HEK293T (cell line): Measurements from ENCODE around the gene IFFO2.
A peak's percentile ranks its signal among the peaks of the same experiment; 100 is the strongest.

Experiments
- CTCF ChIA-PET: fragments of 350-600 bp; formaldehyde crosslinking; extraction: SDS; loops from one replicate; lab custom pipeline; 2021; ENCODE audit warnings: antibody characterized with exemption, inconsistent platforms; lab: Yijun Ruan, JAX
- POLR2A ChIA-PET: fragments of 350-600 bp; formaldehyde crosslinking; extraction: SDS; loops from one replicate; lab custom pipeline; 2020; ENCODE audit warnings: antibody characterized with exemption, inconsistent platforms; lab: Yijun Ruan, JAX
- DNase-seq: peaks from one replicate; pipeline ENCODE4 v3.0.0; 2012; ENCODE audit warnings: mixed read lengths; ENCODE audit errors: extremely low spot score
- ARNT ChIP-seq: fragments of 450-650 bp; IDR thresholded peaks from 2 replicates; pipeline ENCODE4 v1.6.1; 2017; ENCODE audit warnings: mild to moderate bottlenecking
- BHLHE40 ChIP-seq: fragments of 450-650 bp; IDR thresholded peaks from 2 replicates; pipeline ENCODE4 v1.6.1; 2016; ENCODE audit warnings: mild to moderate bottlenecking, moderate library complexity, borderline replicate concordance
- CTBP1 ChIP-seq: fragments of 450-650 bp; IDR thresholded peaks from 2 replicates; pipeline ENCODE4 v1.6.1; 2016; ENCODE audit warnings: borderline replicate concordance
- ELF4 ChIP-seq: fragments of 450-650 bp; IDR thresholded peaks from 2 replicates; pipeline ENCODE4 v1.6.1; 2017; ENCODE audit warnings: antibody characterized with exemption
- FOXA1 ChIP-seq: fragments of 450-650 bp; IDR thresholded peaks from 2 replicates; pipeline ENCODE4 v1.6.1; 2016; ENCODE audit warnings: mild to moderate bottlenecking
- FOXK2 ChIP-seq: fragments of 450-650 bp; IDR thresholded peaks from 2 replicates; pipeline ENCODE4 v1.6.1; 2016; ENCODE audit warnings: mild to moderate bottlenecking
- FOXM1 ChIP-seq: fragments of 450-650 bp; IDR thresholded peaks from 2 replicates; pipeline ENCODE4 v1.6.1; 2017; ENCODE audit warnings: mild to moderate bottlenecking, borderline replicate concordance
- HDGF ChIP-seq: fragments of 450-650 bp; IDR thresholded peaks from 2 replicates; pipeline ENCODE4 v1.6.1; 2017; ENCODE audit warnings: antibody characterized with exemption, borderline replicate concordance
- L3MBTL2 ChIP-seq: fragments of 450-650 bp; conservative IDR thresholded peaks from 2 replicates; pipeline ENCODE4 v1.6.1; 2016; ENCODE audit warnings: mild to moderate bottlenecking
- LEF1 ChIP-seq: fragments of 450-650 bp; IDR thresholded peaks from 2 replicates; pipeline ENCODE4 v1.6.1; 2017; ENCODE audit warnings: mild to moderate bottlenecking, borderline replicate concordance
- NFRKB ChIP-seq: fragments of 450-650 bp; IDR thresholded peaks from 2 replicates; pipeline ENCODE4 v1.6.1; 2016; ENCODE audit warnings: mild to moderate bottlenecking, moderate library complexity
- PKNOX1 ChIP-seq: fragments of 450-650 bp; IDR thresholded peaks from 2 replicates; pipeline ENCODE4 v1.6.1; 2016
- SP1 ChIP-seq: fragments of 450-650 bp; IDR thresholded peaks from 2 replicates; pipeline ENCODE4 v1.6.1; 2017
- SUZ12 ChIP-seq: fragments of 450-650 bp; IDR thresholded peaks from 2 replicates; pipeline ENCODE4 v1.6.1; 2016; ENCODE audit warnings: mild to moderate bottlenecking
- TARDBP ChIP-seq: fragments of 450-650 bp; IDR thresholded peaks from 2 replicates; pipeline ENCODE4 v1.6.1; 2016
- ZNF384 ChIP-seq: fragments of 450-650 bp; IDR thresholded peaks from 2 replicates; pipeline ENCODE4 v1.6.1; 2016

IFFO2 gene

GRCh38 chr1:18875107-18875795 is 81.2 kb downstream of the IFFO2 start:
- 0 out of 2 replicates have a peak, but pooled peaks have one; percentile 9 for TF ChIP-seq PKNOX1
- no peak for TF ChIP-seq FOXK2
- ChIA-PET CTCF (interaction anchor here (0.6 to 2.1 kb wide), 9 partner anchors 9 to 278 kb away, joined by 3 to 12 read pairs (median 3); no protein-coding TSS in a partner anchor), POLR2A (interaction anchor here (1.0 kb wide), 1 partner anchor 19 kb away, joined by 3 read pairs; no protein-coding TSS in a partner anchor)
- DNase-seq, result peak; percentile 89

DNA sequence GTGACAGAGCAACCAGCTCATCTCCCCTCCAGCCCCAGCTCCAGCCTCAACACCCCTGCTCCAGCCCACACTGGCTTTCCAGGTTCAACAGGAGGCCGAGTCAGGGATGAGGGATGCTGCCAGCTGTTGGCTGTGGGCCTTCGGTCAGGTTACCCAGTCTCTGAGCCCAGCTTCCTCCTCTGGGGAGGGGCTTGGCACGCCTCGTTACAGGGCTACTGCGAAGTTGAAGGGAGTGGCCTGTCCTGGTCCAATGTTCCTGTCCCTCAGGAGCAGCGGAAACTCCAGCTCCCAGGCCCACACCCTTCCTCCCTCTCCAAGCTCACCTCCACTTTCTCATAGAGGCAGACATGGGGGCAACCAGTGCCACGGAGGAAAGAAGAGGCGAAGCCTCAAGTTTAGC is 81.9 kb downstream of the IFFO2 start:
- TF ChIP-seq SP1 (no peak), SUZ12 (no peak), FOXK2 (no peak), PKNOX1 (no peak), ELF4 (no peak), NFRKB (no peak)
- no peak for DNase-seq
- ChIA-PET POLR2A (interaction anchor here (1.0 kb wide), 1 partner anchor 20 kb away, joined by 3 read pairs; no protein-coding TSS in a partner anchor), CTCF (interaction anchor here (0.6 to 2.1 kb wide), 6 partner anchors 10 to 277 kb away, joined by 3 to 12 read pairs (median 3); no protein-coding TSS in a partner anchor)

DNA sequence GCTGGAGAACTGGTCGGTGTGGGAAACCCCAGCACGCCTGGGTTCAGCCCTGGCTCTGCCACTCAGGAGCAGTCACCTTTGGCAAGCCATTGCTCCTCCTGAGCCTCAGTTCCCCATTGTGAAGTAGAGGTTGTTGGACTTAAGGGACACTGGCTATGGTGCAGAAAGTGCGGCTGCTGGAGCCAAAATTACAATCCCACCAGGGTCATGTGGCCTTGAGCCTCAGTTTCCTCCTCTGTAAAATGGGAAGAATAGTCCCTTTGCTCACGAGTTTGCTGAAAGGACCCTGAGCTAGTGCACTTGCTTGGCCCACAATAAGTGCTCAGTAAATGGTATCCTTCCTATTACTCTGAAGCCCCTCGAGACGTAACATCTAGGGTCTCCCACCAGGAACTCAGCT is 82.4 kb downstream of the IFFO2 start:
- ChIA-PET POLR2A (no interaction called here), CTCF (interaction anchor here (0.7 to 1.9 kb wide), 3 partner anchors 10 to 51 kb away, joined by 3 to 12 read pairs (median 3); no protein-coding TSS in a partner anchor)
- DNase-seq, result no peak
- TF ChIP-seq ELF4 (no peak), L3MBTL2 (no peak), TARDBP (no peak), PKNOX1 (no peak), CTBP1 (no peak), BHLHE40 (no peak), ZNF384 (no peak), SUZ12 (no peak), LEF1 (no peak), NFRKB (no peak), FOXM1 (no peak), ARNT (no peak), HDGF (no peak)

GRCh38 chr1:18872071-18872611 is 84.3 kb downstream of the IFFO2 start:
- no peak for DNase-seq
- no peak for TF ChIP-seq SP1
- TF ChIP-seq CTBP1, result no peak
- TF ChIP-seq NFRKB, result no peak
- no peak for TF ChIP-seq HDGF
- TF ChIP-seq ZNF384, result no peak
- no peak for TF ChIP-seq FOXA1
- no peak for TF ChIP-seq BHLHE40
- POLR2A ChIA-PET, result no interaction called here
- CTCF ChIA-PET, result no interaction called here

DNA sequence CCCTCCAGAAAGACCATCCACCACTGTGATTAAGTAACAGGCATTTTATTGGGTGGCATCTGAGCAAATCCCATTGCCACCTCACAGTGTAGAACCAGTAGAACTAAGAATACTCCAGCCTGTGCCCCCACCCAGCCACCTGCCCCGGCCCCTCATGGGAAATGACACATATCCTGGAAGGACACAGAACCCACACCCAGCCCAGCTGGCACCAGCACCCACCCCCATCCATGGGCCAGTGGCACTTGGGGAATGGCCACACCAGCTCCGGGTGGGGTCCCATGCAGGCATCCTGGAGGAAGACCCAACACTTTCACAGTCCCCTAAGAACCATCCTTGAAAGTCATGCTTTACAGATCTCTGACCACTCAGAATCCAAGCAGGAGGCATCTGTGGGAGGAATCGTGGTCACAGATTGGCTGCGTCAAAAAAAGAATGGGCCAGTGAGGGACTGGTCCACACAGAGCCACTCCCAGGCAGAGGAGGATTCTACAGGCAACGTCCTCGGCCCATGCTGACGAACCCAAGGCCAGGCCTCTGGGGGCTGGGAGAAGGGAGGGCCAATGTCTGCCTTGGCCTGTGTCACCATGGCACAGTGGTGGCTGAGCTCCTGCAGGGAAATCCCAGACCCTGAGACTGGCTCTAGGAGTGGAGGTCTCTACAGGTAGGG is 84.9 kb downstream of the IFFO2 start:
- ChIA-PET CTCF (no interaction called here), POLR2A (no interaction called here)
- no peak for DNase-seq
- TF ChIP-seq FOXA1, result no peak
- no peak for TF ChIP-seq ELF4
- no peak for TF ChIP-seq CTBP1
- no peak for TF ChIP-seq PKNOX1
- TF ChIP-seq LEF1, result no peak
- TF ChIP-seq NFRKB, result no peak
- TF ChIP-seq ARNT, result no peak
- no peak for TF ChIP-seq HDGF
- TF ChIP-seq L3MBTL2, result no peak
- no peak for TF ChIP-seq SUZ12
- TF ChIP-seq SP1, result no peak
- no peak for TF ChIP-seq FOXK2
- TF ChIP-seq ZNF384, result no peak
- no peak for TF ChIP-seq FOXM1
- no peak for TF ChIP-seq TARDBP
- TF ChIP-seq BHLHE40, result no peak
